ENCODE measurements around the gene PGC.

GRCh38 chr6:41702089-41702745, 45.0 kb downstream of the PGC start:
- TF ChIP-seq SP1 (IDR thresholded peaks at IDR 0.05) (no peak), BHLHE40 (IDR thresholded peaks at IDR 0.05; ENCODE audit: borderline replicate concordance) (no peak), SUZ12 (IDR thresholded peaks at IDR 0.05) (no peak), HDGF (IDR thresholded peaks at IDR 0.05; ENCODE audit: borderline replicate concordance) (no peak), FOXK2 (IDR thresholded peaks at IDR 0.05) (no peak), LEF1 (IDR thresholded peaks at IDR 0.05; ENCODE audit: borderline replicate concordance) (no peak), CTBP1 (IDR thresholded peaks at IDR 0.05; ENCODE audit: borderline replicate concordance) (no peak), ARNT (IDR thresholded peaks at IDR 0.05) (no peak), NFRKB (IDR thresholded peaks at IDR 0.05) (no peak), FOXA1 (IDR thresholded peaks at IDR 0.05) (no peak), FOXM1 (IDR thresholded peaks at IDR 0.05; ENCODE audit: borderline replicate concordance) (no peak)
